ENCODE results near the gene FNBP1. TPM values are rescaled to one million over a fixed set of nuclear protein-coding genes. Genes with fewer than 3 reads are reported as not detected.
A peak's percentile ranks its signal among the peaks of the same experiment; 100 is the strongest.

The FNBP1 gene
- total RNA-seq, 1 donor from 2014 or later: 66.4 TPM

DNA sequence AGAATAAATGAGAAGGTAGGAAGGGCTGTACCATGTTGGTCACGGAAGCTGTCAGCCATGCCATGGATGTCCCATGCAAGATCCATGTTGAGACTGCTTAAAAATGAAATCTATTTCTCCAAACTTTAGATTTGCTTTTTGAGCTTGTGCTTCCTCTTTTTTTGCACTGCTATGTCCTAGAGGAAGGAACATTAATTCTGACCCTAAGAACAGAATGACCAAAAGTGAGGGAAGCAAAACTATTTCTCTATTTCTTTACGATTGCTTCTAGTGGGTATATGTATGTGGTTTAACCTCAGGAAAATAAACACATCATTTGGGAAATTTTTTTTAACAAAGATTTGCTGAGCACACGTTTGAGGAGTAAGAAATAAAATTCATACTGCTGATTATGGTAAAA is 123.1 kb downstream of the FNBP1 start:
- no peak for DNase-seq (ENCODE audit: low spot score)

DNA sequence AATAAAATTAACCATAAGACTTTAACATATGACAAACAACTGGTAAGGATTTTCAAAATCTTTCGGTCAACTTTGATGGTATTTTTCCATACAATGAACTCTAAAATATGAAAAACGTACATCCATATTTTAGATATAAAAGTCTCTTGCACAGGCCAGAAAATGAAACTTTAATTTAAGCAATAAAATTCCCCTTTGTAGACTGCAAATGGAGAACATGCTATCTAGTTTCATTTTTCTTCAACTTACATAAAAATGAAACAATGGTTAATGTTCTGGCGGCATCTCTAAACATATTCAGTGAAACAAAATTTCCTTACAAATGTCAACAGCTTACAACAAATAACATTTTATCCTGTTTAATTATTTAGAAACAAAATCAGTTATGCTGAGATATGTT is 123.7 kb downstream of the FNBP1 start:
- DNase-seq (ENCODE audit: low spot score): no peak

DNA sequence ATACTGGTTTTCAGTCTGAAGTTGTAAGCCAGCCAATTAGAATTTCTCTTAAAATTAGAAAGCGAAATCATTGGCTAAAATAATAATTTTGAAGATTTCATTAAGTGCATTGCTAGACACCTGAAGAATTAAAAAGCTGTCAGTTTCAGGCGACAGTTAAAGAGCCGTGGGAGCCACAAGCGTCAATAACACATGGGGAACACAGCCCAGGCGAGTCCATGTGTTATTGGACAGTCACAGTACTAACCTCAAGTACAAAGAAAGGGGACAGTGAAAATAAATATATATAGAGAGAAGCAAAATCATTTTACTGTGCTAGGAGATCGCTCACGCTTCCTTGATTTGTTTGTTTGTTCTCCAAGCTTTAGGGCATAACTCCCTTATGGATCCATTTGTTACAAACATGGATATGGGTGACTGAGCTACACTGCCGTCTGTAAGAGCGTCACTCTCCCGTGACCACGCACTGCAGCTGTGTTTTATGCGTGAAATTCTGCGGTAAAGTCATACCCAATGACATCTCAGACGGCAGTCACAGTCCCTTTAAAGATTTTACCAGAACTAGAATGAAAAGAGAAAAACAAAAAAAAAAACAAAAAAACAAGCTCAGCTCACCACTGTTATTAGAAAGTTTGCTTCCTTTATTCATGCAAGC is 124.6 kb downstream of the FNBP1 start:
- no peak for DNase-seq (ENCODE audit: low spot score)

DNA sequence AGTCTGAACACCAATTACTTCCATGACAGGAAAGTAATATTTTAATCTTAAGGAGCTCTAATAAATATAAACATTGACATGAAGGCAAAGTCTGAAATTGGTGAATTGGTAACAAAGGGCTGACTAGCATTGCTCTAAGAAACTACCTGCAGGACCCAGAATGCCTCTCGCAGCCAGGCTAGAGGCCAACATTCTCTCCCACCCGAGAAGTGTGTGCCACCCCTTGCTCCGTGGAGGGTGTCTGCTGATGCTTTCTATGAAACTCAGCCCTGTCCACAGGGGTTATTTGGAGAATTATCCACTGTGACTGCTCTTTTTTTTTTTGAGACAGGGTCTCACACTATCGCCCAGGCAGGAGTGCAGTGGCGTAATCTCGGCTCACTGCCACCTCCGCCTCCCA is 126.3 kb downstream of the FNBP1 start:
- DNase-seq (ENCODE audit: low spot score): no peak

DNA sequence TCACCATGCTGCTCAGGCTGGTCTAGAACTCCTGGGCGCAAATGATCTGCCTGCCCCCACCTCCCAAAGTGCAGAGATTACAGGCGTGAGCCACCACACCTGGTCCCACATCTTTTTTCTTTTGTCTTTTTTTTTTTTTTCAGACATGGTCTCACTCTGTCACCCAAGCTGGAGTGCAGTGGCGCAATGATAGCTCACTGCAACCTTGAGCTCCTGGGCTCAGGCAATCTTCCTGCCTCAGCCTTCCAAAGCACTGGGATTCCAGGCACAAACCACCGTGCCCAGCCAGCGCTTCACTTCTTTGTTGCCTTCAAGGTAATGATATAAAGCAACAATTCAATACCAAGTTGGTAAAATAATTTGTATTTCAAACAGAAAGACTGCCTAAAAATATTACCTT is 128.9 kb downstream of the FNBP1 start:
- no peak for DNase-seq (ENCODE audit: low spot score)

DNA sequence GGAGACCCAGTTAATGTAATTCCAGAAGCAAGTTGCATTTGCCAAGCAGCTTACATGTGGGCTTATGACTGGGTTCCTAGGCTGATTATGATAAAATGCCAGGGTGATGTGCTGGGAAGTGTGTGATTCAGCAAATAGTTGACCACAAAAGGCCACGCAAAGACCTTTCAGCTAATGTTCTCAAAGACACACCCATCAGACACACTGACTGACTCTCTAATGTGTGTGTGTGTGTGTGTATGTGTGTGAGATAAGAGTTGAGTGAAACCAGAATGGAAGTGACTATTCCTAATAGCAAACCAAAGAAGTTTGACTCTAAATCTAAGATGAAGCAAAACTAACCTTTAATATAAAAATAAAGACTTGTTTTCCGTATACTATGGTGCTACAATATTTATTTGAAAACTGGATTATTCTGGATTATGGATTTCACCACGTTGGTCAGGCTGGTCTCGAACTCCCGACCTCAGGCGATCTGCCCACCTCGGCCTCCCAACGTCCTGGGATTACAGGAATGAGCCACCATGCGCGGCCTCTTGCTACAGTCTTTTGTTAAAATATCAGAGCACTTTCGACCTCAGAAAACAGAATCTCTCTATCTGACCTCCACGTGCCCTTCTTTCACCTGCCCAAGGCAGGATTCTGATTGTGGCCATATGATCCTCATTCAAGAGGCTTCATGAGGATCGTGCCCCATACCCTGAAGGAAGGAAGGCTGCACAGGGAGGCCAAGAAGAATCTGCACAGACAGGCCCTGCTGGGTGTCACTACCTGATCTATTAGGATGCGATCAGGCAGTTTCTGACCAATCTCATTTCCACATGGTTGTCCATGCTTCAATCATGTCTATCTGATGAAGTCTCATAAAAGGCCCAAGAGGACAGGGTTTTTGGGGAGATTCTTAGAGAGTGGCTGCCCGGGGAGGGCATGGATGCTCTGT is 132.1 kb downstream of the FNBP1 start:
- peak; percentile 81 for DNase-seq (ENCODE audit: low spot score)

DNA sequence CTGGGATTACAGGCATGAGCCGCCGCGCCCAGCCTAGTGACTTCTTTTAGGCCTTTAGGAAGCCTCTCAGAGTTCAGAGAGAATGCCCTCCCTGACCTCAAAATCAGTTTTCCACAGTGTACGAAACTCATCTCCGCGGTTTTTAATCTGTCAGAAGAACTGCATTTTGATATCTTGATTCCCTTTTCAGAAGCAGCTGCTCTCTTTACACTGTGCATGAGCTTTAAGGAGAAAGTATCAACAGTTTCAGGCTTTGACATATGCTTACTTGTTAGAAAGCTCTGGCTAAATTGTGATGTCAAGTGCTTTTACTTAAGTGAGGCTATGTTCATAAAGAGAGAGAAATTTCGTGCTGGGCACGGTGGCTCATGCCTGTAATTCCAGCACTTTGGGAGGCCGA is 133.1 kb downstream of the FNBP1 start:
- DNase-seq (ENCODE audit: low spot score): no peak

DNA sequence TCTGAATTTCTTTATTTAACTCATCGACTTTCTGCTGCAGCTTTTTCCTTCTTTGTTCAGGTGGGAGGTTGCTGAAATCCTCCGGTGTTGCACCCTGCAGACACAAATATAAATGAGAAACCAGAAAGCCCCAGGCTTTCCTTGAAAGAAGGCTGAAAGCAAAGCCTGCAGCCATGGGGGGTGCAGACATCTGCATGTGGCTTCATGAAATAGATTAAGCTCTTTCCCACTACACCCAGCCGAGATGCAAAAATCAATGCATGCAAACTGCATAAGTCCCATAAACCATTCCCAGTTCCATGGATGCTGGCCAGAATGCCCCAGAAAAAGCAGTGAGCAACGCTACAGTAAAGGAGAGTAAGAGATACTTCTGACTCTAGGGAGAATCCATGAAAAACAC is 134.1 kb downstream of the FNBP1 start:
- no peak for DNase-seq (ENCODE audit: low spot score)

DNA sequence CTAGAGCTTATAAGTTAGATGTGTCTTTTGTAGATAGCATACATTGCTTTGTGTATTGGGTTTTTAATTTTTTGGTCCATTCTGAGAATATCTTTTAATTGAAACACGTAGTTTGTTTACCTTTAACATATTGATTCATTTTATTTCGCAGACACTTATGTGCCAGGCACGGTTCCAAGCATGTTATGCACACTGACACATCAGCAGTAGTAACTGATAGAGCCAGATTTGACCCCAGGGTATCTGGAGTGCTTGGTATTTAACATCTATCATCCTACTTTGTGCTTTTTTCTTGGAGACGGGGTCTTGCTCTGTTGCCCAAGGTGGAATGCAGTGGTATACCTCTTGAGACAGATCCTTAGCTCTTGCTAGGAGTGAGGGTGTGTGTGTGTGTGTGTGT is 135.8 kb downstream of the FNBP1 start:
- no peak for DNase-seq (ENCODE audit: low spot score)

DNA sequence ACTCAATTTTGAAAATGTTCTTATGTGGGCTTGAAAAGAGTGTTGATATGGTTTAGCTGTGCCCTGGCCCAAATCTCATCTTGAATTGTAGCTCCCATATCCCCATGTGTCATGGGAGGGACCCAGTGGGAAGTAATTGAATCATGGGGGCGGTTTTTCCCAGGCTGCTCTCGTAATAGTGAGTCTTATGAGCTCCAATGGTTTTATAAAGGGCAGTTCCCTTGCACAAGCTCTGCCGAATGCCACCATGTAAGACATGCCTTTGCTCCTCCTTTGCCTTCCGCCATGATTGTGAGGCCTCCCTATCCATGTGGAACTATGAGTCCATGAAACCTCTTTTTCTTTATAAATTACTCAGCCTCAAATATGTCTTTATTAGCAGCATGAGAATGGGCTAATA is 136.7 kb downstream of the FNBP1 start:
- no peak for DNase-seq (ENCODE audit: low spot score)

DNA sequence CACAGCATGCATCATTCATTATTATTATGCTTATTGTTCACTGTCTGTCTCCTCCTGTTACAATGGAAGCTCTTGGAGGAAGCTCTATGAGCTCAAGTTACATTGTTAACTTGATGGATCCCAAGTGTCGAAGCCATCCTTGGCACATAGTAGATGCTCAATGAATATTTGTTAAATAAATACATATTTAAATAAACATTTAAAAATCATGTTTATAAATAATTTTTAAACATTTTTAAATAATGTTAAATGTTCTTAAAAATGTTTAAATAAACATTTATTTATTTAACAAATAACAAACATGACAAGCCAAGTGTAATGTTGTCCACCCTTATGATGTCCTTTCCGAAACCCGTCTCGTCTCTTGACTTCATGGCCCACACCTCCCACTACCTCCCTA is 138.3 kb downstream of the FNBP1 start:
- no peak for DNase-seq (ENCODE audit: low spot score)

DNA sequence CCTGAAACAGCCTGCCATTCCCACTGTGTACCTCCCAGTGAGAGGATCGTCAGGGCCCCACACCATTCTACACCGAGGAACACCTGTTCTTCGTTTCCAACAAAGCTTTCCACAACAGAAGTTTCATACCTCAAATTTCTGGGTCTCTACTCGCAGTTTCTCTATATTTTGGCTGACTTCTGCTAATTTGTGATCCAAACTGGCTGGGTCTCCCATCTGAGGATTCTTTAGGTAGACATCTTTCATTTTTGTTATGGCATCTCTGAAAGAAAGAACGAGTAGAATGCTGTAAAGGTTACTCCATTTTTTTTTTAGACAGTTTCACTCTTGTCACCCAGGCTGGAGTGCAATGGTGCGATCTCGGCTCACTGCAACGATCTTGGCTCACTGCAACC is 140.3 kb downstream of the FNBP1 start:
- no peak for DNase-seq (ENCODE audit: low spot score)

DNA sequence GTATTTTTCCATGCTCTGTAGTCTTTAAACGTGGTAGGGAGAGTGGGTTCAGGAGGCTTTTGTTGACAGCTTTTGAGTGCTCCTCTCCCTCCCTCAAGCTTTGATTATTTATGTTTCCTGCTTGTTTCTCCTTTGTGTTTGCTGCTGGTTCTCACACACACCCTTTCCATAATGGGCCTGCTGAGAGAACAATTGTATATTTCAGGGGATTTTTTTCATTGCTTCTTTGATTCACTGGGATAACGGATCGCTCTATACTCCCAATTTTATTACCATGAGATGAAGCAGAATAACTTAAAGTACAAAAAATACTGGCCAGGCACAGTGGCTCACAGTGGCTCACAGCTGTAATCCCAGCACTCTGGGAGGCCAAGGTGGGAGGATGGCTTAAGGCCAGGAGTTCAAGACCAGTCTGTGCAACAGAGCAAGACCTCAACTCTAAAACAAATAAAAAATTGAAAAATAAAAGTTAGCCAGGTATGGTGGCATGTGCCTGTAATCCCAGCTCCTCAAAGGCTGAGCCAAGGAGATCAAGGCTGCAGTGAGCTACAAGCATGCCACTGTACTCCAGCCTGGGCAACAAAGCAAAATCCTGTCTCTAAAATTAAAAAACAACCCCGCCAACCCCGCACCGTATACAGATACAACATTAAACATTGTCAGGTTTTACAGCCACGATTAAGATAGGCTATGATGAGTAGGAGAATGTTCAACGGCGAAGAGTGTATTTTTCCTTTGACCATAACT is 140.8 kb downstream of the FNBP1 start:
- no peak for DNase-seq (ENCODE audit: low spot score)

DNA sequence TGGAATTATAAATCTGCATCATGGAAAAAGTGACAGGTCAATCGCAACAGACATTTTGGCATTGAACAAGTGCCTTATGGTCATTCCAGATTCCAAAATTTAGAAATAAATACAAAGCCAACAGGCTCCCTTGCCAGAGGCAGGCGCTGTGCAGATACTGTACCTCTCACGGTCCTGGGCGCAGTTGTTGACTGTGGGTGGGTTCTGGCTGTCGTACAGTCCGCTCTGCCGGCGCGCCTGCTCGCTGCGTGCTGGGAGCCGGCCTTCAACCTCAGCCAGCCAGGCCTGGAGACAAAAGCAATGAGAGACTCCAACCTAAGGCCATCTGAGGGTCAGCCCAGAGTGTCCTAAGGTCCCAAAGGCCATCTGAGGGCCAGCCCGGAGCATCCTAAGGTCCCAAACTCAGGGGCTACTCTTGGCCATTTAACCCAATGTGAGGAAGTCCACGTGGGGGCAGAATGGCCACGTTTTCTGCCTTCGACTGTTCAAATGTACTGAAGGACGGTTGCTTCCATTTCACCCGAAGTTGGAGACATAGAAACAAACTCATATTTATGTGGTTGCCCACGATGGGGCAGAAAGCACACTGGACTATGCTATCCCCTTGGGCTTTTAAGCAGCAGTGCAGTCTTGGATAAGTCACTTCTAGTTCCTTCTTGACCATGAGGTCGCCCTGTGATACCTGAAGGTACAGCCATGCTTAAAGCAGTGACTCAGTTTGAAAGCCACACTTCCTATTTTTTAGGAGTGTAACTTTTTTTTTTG is 142.5 kb downstream of the FNBP1 start:
- no peak for DNase-seq (ENCODE audit: low spot score)

DNA sequence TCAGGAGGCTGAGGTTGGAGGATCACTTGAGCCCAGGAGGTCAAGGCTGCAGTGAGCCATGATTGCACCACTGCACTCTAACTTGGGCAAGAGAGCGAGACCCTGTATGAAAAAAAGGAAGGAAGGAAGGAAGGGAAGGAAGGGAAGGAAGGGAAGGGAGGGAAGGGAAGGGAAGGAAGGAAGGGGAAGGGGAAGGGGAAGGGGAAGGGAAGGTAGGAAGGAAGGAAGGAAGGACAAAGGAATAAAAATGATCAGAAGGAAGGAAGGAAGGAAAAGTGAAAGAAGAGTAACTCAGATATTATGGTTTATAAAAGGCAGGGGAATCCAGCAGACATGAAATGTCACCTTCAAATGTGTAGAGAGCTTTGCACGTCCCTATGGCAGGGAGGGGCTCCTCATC is 143.4 kb downstream of the FNBP1 start:
- no peak for DNase-seq (ENCODE audit: low spot score)

DNA sequence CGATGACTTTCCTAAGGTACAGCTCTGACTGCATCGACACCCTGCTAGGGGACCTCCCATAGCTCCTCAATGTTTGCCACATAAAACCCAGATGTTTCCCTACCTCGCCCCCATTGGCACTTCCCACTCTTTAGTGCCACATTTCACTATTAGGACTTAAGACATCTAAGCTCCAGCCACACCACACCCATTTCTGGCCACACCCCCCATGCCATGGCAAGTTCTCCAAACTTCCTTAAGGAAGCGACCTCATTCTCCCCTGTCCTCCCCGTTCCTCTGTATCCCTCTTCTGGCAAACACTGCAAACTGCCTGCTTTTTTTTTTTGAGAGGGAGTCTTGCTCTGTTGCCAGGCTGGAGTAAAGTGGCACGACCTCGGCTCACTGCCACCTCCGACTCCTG is 144.8 kb downstream of the FNBP1 start:
- no peak for DNase-seq (ENCODE audit: low spot score)

DNA sequence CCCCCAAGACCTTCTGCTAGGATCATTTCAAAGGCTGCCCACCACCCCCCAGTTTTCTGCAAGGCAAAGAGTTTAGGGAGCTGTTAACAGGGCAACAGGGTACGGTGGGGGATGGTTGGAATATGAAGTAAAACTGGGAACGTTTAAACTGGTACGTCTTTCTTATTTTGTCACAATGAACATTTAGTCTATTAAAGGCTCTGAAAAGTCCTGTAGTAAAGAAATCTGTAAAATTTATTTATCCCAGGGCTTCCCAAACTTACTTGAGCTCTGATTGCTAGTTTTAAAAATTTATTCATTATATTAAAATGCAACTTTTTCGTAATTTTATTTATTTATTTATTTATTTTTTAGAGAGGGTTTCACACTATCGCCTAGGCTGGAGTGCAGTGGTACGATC is 145.7 kb downstream of the FNBP1 start:
- DNase-seq (ENCODE audit: low spot score): no peak

DNA sequence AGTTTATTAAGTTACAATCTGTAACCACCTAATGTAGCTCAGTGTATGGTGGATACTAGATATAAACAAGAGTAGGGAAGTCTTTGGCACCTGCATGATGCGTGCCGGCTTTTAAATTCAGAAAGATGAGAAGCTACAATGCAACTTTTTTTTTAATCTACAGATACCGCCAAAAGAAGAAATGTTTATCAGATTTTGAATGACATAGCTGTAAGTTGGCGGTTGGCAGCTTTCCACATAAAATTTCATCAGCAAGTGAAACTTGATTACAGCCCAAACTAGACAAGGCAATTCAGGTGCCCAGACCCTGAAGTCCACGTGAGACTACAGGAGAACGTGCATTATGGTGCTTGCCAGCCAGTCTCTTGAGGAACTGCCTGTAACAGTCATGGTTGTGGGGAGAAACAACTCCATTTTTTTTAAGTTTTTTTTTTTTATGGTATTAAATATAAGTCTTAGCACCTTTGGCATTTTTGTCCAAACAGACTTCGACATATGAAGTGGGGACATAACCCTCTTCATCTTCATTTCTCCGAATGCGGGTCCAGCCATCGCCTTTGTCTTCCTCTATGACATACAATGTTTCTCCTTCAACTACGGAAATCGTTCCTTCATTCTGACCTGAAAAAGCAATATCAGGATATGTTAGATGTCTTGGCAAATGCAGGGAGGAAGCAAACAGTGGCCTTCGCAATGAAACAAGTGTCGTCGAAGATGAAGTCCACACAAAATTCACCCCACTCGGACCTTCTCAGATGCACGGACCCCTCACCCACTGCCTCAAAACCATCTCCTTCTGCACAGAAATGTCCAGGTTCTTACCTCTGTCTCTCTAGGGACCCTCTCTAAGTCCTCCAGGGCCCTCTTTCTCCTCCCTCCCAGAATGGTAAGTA is 147.4 kb downstream of the FNBP1 start:
- no peak for DNase-seq (ENCODE audit: low spot score)

DNA sequence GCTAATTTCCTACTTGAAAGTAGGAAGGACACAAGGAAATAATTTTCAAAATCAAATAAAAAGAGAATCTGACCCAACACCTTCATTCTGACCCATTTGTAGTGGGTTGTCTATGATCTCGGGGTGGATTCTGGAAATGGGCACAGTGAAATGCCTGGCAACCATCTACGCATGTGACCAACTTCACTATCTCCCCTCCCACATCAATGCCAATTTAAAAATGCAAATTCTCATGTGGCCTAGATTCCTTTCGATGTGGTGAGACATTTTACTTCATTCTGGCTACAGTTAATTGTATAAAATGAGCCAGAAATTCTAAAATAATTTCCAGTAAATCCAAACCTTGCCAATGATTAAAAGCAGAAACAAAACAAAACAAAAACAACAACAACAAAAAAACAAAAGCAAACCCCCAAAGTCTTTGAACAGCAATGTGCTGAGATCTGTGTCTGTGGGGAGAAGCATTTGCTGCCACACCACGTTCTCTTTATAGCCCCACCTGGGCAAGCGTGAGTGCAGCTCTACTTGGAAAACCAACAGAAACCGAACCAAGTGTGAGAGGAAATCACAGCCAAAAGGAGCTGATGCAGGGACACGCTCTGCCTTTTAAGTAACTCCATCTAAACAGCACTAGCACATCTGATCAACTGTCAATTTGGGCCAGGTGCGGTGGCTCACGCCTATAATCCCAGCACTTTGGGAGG is 148.7 kb downstream of the FNBP1 start:
- DNase-seq (ENCODE audit: low spot score): no peak

DNA sequence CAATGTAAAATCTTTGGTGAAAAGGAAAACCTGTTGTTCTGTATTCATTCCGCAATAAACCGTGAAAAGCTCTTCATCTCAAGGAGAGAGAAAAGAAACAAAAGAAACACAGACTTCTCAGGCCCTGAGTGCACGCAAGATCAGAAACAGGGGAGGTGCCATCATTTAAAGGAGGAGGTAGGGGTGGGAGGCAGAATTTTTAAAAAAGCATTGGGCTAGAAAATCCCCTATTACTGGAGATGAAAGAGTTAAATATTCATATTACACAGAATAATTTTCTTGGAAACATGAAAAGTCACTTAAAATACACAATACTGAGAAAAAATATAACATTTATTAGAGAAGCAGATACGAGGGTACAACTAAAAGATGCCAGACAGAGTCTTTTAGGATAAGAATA is 151.4 kb downstream of the FNBP1 start:
- DNase-seq (ENCODE audit: low spot score): no peak
